HAP-1 (cell line): Measurements from ENCODE around the gene SLC9C1.

Experiments
- DNase-seq, 2 experiments: peaks; one replicate each; pipeline ENCODE4 v3.0.0-alpha.2; 2016 to 2020; ENCODE audit warnings: low spot score in 2 of 2
- H3K27me3 ChIP-seq: fragments of 250-450 bp; sonication (Bioruptor Pico); 2 replicates; pipeline ENCODE4 v1.5.1; 2020; ENCODE audit warnings: low read depth, mild to moderate bottlenecking, moderate library complexity
- H3K36me3 ChIP-seq: fragments of 250-450 bp; sonication (Bioruptor Pico); replicated peaks from 2 replicates; pipeline ENCODE4 v1.5.1; 2020; ENCODE audit warnings: mild to moderate bottlenecking
- H3K4me1 ChIP-seq: fragments of 250-450 bp; sonication (Bioruptor Pico); 2 replicates; pipeline ENCODE4 v1.5.1; 2020; ENCODE audit warnings: mild to moderate bottlenecking
- H3K4me3 ChIP-seq: fragments of 250-450 bp; sonication (Bioruptor Pico); 2 replicates; pipeline ENCODE4 v1.5.1; 2020; ENCODE audit warnings: mild to moderate bottlenecking, moderate library complexity
- H3K9me3 ChIP-seq: fragments of 250-450 bp; sonication (Bioruptor Pico); 2 replicates; pipeline ENCODE4 v1.5.1; 2020; ENCODE audit warnings: mild to moderate bottlenecking, moderate library complexity
- in situ Hi-C: fragments of 300-500 bp; cut with MboI; formaldehyde crosslinking; loops from 3 replicates; pipeline ENCODE4 v1.14.3; 2020; ENCODE audit warnings: low sequenced_read_pairs, inconsistent platforms, mixed read lengths

The SLC9C1 gene

DNA sequence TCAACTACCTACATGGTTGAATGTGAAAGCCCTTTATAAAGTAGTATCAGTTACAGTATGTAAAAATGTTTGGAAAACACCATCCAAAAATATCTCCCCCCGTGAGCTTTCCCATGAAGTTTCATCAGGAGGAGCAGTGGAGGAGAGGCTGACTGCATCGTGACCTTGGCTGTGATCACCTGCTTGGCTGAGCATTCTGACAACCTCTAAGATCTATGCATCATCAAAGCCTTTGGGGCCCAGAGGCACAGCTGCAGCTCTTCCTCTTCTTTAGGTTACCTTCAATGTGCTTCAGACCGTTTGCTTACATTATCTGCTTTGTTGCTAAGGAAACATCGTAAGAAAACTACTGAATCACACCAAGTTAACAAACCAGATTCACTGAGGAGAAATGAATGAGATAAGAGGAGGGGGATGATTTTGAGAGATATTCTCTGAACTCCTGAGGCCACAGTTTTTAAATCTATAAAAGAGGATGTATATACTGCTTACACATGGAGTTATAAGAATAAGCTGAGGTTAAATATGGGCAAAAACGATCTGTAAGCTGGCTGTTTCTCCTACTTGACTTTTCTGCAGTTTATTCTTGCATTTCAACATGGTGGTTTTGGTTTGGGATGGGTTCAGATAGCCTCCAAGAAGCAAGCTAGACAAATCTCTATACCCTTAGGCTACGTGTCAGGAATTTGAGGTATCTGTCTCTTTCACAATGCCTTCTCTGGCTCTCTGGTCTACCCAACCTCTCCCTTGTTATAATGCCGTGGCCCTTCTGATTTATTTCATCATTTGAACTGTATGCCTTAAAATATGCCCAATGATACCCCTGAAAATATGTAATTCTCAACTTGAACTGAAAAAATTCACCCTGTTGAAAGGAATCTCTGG lies 164.9 kb downstream of the SLC9C1 start:
- DNase-seq: peak; percentile 17 to 28
- Histone ChIP-seq H3K9me3 (no peaks in the 10 kb centered on the region), H3K4me3 (no peak overlapping the region), H3K36me3 (no peaks in the 10 kb centered on the region), H3K27me3 (no peaks in the 10 kb centered on the region), H3K4me1 (peaks cover 24% of the 10 kb centered on the region)
- in situ Hi-C loops: no loop called here

DNA sequence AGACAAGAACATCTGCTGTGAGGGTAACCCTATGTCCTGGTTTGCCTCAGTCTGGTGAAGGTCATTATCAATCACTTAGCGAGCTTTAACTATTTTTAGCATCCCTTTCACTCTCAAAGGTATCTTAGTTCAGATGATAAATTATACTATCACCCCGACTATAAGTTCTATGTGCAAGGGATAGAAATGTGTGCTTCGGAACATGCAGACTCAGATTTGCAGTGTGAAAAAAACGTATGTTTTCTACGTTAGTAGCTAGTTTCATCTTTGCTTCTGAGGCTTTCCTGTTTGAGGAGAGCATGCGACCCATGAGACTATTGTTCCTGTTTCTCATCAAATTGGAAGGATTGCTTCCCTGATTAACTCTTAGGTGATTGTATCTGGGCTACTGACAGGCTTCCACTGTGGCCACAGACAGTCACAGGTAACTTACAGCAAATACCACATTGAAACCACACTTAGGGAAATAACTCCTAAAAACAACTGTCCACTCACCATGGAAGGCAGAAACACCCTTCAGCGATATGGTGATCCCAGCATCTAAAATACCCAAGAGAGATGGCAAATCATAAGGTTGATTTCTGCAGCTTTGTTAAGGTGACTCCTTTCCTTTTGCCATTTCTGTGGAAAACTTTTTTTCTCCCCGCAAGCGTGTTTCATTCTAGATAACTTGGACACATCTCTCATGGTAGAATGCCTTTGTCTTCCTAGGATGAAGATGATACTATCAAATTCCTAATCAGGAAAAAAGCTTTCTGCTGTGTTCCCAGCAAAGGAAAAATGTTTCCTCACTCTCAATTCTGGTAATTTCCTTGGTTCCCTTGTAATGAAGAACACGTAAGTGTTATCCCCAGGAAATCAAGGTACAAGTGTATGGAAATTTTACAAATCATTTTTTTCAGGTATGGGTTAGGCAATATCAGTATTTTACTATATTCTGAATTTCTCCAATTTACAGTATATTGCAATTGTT lies 166.2 kb downstream of the SLC9C1 start:
- Histone ChIP-seq H3K36me3 (no peaks in the 10 kb centered on the region), H3K4me3 (no peak overlapping the region), H3K27me3 (no peaks in the 10 kb centered on the region), H3K9me3 (no peaks in the 10 kb centered on the region), H3K4me1 (peaks cover 24% of the 10 kb centered on the region)
- in situ Hi-C loops: no loop called here
- no peak for DNase-seq

DNA sequence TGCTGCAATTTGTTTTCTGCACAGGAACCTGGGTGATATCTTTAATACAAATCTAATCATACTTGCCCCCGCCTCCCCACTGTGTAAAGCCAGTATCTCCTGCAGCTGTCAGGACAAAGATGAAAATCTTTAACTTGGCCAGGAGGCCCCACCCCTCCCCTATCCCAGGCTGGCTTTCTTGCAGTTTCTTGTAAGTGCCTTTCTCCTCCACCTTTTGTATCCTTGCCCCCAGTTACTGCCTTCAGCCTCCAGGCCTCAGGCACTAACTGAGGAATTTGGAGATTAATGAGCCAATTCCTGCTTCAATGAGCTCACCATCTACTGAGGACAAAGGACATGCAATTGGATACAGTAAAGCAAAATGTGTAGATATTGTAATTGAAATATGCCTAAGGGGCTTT lies 167.5 kb downstream of the SLC9C1 start:
- peaks cover 24% of the 10 kb centered on the region for H3K4me1 ChIP-seq
- in situ Hi-C loops: no loop called here
- H3K4me3 ChIP-seq: no peak overlapping the region
- H3K27me3 ChIP-seq: no peaks in the 10 kb centered on the region
- peak; percentile 87 to 99 for DNase-seq
- no peaks in the 10 kb centered on the region for H3K9me3 ChIP-seq
- H3K36me3 ChIP-seq: no peaks in the 10 kb centered on the region

DNA sequence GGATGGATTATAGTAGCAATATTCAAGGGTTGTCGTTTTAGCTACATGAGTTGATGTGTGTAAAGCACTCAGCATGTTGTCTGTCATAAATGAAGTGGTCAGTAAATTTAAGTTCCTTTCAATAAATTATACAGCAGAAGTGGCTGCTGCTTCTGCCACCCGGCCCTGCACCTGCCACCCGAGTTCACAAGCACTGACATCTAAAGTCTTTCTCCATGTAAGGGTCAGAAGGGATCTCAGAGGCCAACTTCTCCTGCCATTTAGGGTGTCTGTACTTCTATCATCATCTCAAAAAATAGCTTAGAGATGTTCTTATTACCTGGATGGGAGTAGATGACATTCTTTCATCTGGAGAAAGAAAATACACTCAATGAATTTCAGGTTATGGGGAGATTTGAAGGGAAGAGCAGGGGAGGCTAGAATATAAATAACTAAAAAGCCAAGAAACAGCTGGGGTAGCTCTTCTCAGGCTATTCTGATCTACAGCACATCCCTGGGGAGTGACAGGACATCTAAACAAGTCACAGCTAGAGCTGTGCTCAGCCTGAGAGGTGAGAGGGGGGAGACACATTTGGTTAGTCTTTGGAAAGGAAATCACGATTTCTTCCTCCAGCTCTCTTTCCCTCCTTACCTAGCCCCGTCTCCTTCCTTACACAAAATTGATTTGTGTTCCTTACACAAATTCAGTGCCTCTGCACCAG lies 169.0 kb downstream of the SLC9C1 start:
- no peaks in the 10 kb centered on the region for H3K27me3 ChIP-seq
- no peak for DNase-seq
- no peaks in the 10 kb centered on the region for H3K9me3 ChIP-seq
- H3K4me1 ChIP-seq: peaks cover 25% of the 10 kb centered on the region
- no peaks in the 10 kb centered on the region for H3K36me3 ChIP-seq
- no peak overlapping the region for H3K4me3 ChIP-seq
- in situ Hi-C loops: loop anchor here (25.0 kb wide), 1 partner anchor 162 kb away; the partner anchor contains the start of gene SLC9C1

DNA sequence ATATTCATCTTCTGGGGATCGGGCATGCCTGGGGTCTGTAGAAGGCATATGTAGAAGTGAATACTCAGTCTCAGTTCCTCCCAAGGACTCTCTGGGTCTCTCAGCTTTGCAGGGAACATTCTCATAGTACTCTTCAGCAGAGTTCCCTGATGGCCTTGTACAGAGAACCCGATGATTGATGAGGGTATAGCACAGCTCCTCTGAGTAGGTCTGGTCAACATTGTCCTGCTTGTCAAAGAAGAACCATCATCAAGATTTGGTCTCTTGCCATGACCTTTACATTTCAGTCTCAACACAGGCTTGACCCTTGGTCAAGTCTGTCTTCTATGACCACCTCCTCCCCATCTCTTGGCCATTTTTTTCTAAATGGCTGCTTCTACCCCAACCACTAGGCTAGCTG lies 170.5 kb downstream of the SLC9C1 start:
- H3K36me3 ChIP-seq: no peaks in the 10 kb centered on the region
- DNase-seq: no peak
- in situ Hi-C loops: loop anchor here (25.0 kb wide), 1 partner anchor 164 kb away; the partner anchor contains the start of gene SLC9C1

DNA sequence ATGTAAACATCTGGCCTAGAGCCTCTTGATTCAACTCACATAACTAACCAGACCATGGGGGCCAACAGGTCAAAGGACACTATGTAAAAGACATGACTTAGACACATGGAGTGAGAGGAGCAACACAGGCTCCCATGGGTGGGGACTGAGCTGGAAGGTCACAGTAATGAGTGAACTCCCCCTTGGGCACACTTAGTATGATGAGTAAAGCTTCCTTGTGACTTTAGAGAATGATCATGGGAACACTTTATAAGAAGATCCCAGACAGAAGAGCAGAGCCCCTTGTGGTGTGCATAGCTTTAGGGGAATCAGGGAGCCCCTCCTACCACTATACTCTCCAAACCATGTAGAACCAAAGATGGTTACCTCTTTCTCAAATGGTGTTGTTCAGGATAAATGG lies 171.1 kb downstream of the SLC9C1 start:
- peaks cover 31% of the 10 kb centered on the region for H3K4me1 ChIP-seq
- in situ Hi-C loops: loop anchor here (25.0 kb wide), 1 partner anchor 164 kb away; the partner anchor contains the start of gene SLC9C1
- no peaks in the 10 kb centered on the region for H3K9me3 ChIP-seq
- H3K27me3 ChIP-seq: no peaks in the 10 kb centered on the region
- DNase-seq: no peak
- H3K36me3 ChIP-seq: no peaks in the 10 kb centered on the region
- no peak overlapping the region for H3K4me3 ChIP-seq

More for the DNA sequence above, 170.5 kb downstream of the SLC9C1 start:
- H3K4me1 ChIP-seq: peaks cover 30% of the 10 kb centered on the region
- H3K27me3 ChIP-seq: no peaks in the 10 kb centered on the region
- H3K9me3 ChIP-seq: no peaks in the 10 kb centered on the region
- H3K4me3 ChIP-seq: no peak overlapping the region

DNA sequence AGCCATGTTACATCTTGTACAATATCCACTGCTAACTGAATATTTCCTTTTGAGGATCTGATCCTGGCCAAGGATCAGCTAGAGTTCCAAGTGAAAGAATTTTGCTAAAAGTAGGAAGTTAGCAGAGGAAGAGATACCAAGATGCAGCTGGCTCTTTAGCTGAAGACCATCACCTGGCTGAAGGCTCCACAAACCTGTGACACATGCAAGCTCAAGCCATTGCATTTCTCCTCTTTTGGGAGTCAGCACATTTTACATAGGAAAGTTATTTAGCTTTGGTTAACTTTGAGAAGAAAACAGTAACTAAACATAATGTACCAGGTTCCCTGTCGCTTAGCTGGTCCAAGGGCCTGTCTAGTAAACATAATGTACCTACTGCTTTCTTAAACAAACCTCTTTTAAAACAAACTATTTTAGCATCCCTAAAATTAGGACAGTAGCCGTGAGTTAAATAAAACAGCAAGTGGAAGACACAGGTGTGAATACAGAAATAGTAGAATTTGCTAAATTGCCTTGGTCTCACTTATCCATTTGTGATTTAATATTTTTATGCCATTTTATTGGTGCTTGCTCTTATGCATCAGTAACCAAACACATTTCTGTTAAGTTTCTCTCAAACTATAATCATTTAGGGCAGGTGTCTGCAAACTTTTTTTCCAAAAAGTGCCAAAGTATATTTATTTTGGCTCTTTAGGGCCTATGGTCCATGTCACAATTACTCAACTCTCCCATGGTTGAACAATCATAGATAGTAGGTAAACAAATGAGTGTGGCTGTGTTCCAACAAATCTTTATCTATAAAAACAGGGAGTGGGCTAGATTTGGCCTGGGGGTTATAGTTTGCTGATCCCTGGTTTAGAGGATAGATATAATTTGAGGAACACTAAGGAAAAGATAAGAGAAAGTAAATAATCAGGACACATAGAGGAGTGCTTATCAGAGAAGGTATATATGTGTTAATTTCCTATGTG lies 172.2 kb downstream of the SLC9C1 start:
- Histone ChIP-seq H3K36me3 (no peaks in the 10 kb centered on the region), H3K4me1 (peaks cover 23% of the 10 kb centered on the region), H3K9me3 (no peaks in the 10 kb centered on the region), H3K4me3 (no peak overlapping the region), H3K27me3 (no peaks in the 10 kb centered on the region)
- DNase-seq: no peak
- in situ Hi-C loops: loop anchor here (25.0 kb wide), 1 partner anchor 165 kb away; the partner anchor contains the start of gene SLC9C1

DNA sequence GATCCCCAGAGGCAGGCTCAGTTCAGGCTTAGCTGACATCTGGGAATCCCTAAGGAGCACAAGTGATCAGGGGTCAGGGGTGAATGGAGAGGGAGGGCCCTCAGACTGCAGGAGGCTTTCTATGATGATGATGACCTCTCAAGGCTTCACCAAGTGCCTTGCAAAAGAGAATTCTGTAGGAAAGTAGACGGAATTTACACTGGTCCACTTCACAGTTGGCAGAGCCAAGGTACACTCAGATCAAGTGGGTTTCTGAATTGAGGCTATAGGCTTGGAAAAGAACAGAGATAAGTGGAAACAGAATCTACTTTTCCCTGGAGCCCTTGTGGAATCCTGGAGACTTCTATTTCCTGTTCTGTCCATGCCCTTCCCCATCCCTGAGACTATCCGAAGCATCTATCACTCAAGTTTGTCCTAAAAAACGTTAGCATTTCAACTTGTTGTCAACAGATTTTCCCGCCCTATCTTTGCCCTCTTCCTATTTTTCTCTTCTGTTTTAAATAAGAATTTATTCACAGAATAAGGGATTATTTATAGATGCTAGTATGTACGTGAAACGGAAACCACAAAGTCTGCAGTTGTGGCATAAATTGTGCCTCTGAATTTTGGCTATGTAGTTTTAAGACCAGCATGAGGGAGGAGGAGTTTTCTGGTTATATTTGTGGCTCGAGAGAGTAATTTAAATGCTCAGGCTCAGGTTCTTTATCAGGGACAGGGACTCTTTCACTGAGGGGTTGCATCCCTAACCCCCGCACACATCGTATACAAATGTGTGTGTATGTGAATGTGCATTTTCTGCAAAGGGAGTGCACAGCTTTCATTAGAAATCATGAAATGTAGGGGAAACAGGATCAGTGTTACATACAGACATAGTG lies 173.8 kb downstream of the SLC9C1 start:
- Histone ChIP-seq H3K9me3 (no peaks in the 10 kb centered on the region), H3K4me1 (peaks cover 16% of the 10 kb centered on the region), H3K36me3 (no peaks in the 10 kb centered on the region; the same call in 1 of the 2 replicates), H3K27me3 (no peaks in the 10 kb centered on the region), H3K4me3 (no peak overlapping the region)
- in situ Hi-C loops: loop anchor here (10.0 to 25.0 kb wide), 2 partner anchors 167 to 405 kb away; partner anchors contain the start of gene SLC9C1
- DNase-seq: no peak

DNA sequence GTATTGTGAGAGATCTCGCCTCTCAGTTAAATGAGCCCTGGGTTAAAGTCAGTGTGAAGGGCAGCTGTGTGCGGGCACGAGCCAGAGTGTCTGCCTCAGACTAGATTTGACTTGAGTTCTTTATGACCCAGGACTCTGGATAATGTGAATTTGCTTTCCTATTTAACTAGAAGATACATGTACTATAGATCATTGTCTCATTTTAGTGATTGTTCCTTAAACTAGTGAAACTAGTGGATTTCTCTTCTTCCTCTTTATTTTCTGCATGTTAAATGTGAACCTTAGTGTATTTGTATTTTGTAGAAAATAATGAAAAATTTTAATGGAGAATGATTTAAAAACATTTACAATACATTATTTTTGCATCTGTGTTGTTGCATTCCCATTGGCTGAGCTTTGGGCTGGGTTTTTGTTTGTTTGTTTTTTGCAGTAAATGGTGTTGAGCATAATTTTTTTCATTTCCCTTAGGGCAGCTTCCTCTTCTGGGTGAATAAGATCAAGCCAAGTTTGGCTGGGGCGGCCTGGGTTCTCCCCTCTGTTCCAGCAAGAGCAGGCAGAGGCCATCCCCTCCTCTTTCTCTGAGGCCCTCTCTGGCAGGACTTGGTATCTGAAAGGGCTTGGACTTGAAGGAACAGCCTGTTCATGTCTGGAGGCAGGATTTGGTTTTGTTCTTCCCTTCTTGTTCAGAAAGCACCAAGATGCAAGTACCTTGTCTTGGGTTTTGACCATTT lies 176.0 kb downstream of the SLC9C1 start:
- DNase-seq: peak in 1 of 2 experiments; percentile 18
- no peaks in the 10 kb centered on the region for H3K27me3 ChIP-seq
- peaks cover 16% of the 10 kb centered on the region for H3K4me1 ChIP-seq
- in situ Hi-C loops: loop anchor here (10.0 to 25.0 kb wide), 2 partner anchors 169 to 407 kb away; partner anchors contain the start of gene SLC9C1
- H3K36me3 ChIP-seq: no peaks in the 10 kb centered on the region; the same call in 1 of the 2 replicates
- no peaks in the 10 kb centered on the region; the same call in 1 of the 2 replicates for H3K9me3 ChIP-seq
- no peak overlapping the region for H3K4me3 ChIP-seq

DNA sequence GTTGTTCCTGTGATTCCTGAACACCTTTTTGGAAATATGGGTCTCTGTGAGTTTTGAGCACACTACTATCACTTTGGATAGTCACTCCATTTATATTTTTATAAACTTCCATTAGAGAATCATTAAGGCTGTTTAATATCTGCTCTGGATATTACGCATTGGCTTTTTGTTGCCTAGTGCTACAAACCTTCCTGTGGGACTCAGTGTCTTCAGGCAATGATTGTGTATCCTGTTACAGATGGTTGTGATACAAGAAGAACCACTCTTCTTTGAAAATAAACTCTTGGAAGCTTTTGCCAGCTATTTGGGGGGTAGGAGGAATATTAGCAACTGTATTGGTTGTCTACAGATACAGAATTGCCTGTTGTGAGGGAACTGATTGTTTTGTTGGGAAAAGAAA lies 176.6 kb downstream of the SLC9C1 start:
- H3K4me1 ChIP-seq: peaks cover 16% of the 10 kb centered on the region
- in situ Hi-C loops: loop anchor here (10.0 to 25.0 kb wide), 2 partner anchors 170 to 407 kb away; partner anchors contain the start of gene SLC9C1
- no peaks in the 10 kb centered on the region; the same call in 1 of the 2 replicates for H3K9me3 ChIP-seq
- no peak for DNase-seq
- H3K4me3 ChIP-seq: no peak overlapping the region
- no peaks in the 10 kb centered on the region for H3K27me3 ChIP-seq
- H3K36me3 ChIP-seq: no peaks in the 10 kb centered on the region; the same call in 1 of the 2 replicates

DNA sequence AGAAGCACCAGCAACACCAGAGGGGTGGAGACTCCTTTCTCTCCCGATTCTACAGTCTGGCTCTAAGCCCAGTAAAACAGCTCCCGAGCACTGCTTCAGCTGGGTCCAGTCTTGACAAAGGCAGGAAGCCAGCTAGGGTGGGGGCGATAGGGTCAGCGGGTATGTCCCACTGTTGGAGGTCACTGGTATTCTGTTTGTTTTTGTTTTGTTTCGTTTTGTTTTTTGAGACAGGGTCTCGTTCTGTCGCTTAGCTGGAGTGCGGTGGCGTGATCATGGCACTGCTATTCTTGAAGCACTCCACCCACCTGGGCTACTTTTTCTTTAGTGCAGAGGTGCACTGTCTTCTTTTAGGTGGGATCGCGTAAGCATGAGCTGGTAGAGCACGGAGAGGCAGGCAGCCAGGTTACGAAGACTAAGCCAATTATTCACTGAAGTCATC lies 177.2 kb downstream of the SLC9C1 start:
- Histone ChIP-seq H3K27me3 (no peaks in the 10 kb centered on the region), H3K4me1 (peaks cover 16% of the 10 kb centered on the region), H3K4me3 (no peak overlapping the region), H3K9me3 (no peaks in the 10 kb centered on the region; the same call in 1 of the 2 replicates), H3K36me3 (no peaks in the 10 kb centered on the region; the same call in 1 of the 2 replicates)
- in situ Hi-C loops: loop anchor here (10.0 to 25.0 kb wide), 2 partner anchors 171 to 408 kb away; partner anchors contain the start of gene SLC9C1
- no peak for DNase-seq
